ENCODE measurements around the gene ARL5B.

ARL5B gene

DNA sequence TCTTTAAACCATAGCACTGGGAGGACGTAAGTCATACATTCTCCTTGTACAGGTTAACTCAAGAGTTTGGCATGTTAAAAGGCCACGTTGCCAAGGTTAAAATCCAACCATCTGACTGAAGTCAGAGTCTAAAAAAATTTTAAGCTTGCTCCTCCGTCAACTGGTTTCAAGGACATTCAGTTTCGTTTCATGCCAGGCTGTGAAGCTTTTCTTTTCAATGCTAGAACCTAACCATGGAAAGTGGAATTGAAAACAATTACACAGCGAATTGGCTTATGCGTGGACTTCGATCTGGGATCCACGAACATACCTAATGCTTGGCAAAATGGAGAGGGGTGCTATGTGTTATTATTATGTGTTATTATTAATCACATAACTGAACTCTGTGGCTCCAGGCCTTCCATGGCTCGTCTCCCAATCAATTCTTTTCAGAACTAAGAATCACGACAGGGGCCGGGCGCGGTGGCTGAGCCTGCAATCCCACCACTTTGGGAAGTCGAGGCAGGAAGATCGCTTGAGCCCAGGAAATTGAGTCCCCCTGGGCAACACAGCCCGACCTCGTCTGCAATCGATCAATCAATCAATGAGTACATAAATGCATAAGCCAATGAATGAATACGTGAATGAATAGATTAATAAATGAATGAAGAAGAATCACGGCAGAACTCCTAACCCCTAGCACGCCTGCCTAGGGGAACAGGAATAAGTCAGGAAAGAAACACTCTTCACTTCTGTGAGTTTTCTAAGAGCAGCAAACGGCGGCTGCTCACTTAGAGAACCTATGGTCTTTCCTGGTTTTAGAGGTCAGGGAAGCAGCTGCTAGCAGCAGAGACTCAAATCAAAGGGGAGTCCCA lies 733 bp upstream of the ARL5B start:
- 0 out of 2 replicates have a peak, but pooled peaks have one; percentile 11 for TF ChIP-seq CSDC2 (CRISPR knock-in tag; IDR thresholded peaks at IDR 0.05)
- TF ChIP-seq, protein P1, sequence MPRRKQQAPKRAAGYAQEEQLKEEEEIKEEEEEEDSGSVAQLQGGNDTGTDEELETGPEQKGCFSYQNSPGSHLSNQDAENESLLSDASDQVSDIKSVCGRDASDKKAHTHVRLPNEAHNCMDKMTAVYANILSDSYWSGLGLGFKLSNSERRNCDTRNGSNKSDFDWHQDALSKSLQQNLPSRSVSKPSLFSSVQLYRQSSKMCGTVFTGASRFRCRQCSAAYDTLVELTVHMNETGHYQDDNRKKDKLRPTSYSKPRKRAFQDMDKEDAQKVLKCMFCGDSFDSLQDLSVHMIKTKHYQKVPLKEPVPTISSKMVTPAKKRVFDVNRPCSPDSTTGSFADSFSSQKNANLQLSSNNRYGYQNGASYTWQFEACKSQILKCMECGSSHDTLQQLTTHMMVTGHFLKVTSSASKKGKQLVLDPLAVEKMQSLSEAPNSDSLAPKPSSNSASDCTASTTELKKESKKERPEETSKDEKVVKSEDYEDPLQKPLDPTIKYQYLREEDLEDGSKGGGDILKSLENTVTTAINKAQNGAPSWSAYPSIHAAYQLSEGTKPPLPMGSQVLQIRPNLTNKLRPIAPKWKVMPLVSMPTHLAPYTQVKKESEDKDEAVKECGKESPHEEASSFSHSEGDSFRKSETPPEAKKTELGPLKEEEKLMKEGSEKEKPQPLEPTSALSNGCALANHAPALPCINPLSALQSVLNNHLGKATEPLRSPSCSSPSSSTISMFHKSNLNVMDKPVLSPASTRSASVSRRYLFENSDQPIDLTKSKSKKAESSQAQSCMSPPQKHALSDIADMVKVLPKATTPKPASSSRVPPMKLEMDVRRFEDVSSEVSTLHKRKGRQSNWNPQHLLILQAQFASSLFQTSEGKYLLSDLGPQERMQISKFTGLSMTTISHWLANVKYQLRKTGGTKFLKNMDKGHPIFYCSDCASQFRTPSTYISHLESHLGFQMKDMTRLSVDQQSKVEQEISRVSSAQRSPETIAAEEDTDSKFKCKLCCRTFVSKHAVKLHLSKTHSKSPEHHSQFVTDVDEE (CRISPR knock-in tag; IDR thresholded peaks at IDR 0.05): no peak
- peak; percentile 4 for ATAC-seq

- no peak for TF ChIP-seq CSDC2 (CRISPR knock-in tag; IDR thresholded peaks at IDR 0.05)
- no peak for TF ChIP-seq ZFP3 (CRISPR knock-in tag; IDR thresholded peaks at IDR 0.05)
- TF ChIP-seq POU6F1 (CRISPR knock-in tag; IDR thresholded peaks at IDR 0.05; ENCODE audit: borderline replicate concordance, low read depth): no peak
- TF ChIP-seq GLIS3 (CRISPR knock-in tag; IDR thresholded peaks at IDR 0.05): no peak
- no peak for TF ChIP-seq ZNF70 (CRISPR knock-in tag; IDR thresholded peaks at IDR 0.05)
- ATAC-seq: peak; percentile 26
Observed at GRCh38 chr10:18659819-18660535, 746 bp downstream of the ARL5B start.

DNA sequence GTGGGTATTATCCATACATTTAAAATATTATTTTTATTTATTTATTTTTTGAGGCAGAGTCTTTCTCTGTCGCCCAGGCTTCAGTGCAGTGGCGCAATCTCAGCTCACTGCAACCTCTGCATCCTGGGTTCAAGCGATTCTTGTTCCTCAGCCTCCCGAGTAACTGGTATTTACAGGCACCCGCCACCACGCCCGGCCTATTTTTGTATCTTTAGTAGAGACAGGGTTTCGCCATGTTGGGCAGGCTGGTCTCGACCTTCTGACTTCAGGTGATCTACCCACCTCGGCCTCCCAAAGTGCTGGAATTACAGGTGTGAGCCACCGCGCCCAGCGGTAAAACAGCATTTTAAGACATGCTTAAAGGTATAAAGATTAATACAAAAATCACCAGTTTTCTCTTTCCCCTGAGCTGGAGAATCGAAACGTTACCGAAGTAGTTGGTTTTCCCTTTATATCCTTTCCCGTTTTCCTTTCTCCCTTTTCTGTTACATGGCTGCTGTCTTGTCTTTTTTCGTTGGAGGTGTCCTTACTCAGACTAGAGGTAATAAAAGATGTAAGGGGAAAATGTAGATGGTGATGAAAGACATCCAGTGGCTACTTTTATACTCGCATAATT lies 1.7 kb downstream of the ARL5B start:
- TF ChIP-seq BACH2 (CRISPR knock-in tag; IDR thresholded peaks at IDR 0.05; ENCODE audit: borderline replicate concordance) (no peak), GLIS3 (CRISPR knock-in tag; IDR thresholded peaks at IDR 0.05) (no peak)
- ATAC-seq: no peak

GRCh38 chr10:18664841-18665478 lies 5.7 kb downstream of the ARL5B start:
- TF ChIP-seq PPARA (CRISPR knock-in tag; IDR thresholded peaks at IDR 0.05; ENCODE audit: borderline replicate concordance) (no peak), TCF4 (CRISPR knock-in tag; IDR thresholded peaks at IDR 0.05; ENCODE audit: borderline replicate concordance) (no peak), ZNF70 (CRISPR knock-in tag; IDR thresholded peaks at IDR 0.05) (no peak), TOX (CRISPR knock-in tag; IDR thresholded peaks at IDR 0.05; ENCODE audit: borderline replicate concordance) (no peak), ZFP30 (CRISPR knock-in tag; IDR thresholded peaks at IDR 0.05) (no peak), GLIS3 (CRISPR knock-in tag; IDR thresholded peaks at IDR 0.05) (no peak), ISL1 (CRISPR knock-in tag; IDR thresholded peaks at IDR 0.05) (no peak), CSDC2 (CRISPR knock-in tag; IDR thresholded peaks at IDR 0.05) (no peak), BACH2 (CRISPR knock-in tag; IDR thresholded peaks at IDR 0.05; ENCODE audit: borderline replicate concordance) (no peak), ESRRG (CRISPR knock-in tag; IDR thresholded peaks at IDR 0.05) (no peak), CREB5 (CRISPR knock-in tag; IDR thresholded peaks at IDR 0.05; ENCODE audit: low read depth) (no peak), SNAI2 (CRISPR knock-in tag; IDR thresholded peaks at IDR 0.05) (no peak), POU6F1 (CRISPR knock-in tag; IDR thresholded peaks at IDR 0.05; ENCODE audit: borderline replicate concordance, low read depth) (no peak), ZC3H10 (CRISPR knock-in tag; IDR thresholded peaks at IDR 0.05) (no peak), ARNTL (CRISPR knock-in tag; IDR thresholded peaks at IDR 0.05; ENCODE audit: borderline replicate concordance, low read depth) (no peak), ZNF565 (CRISPR knock-in tag; conservative IDR thresholded peaks at IDR 0.05; ENCODE audit: low read depth) (no peak)
- TF ChIP-seq, protein P1 (CRISPR knock-in tag; IDR thresholded peaks at IDR 0.05): no peak
- no peak for ATAC-seq

Data from SK-N-SH treated with all-trans-retinoic acid at 6 μM for 48 hours (cell line).